SK-N-SH (cell line): ENCODE data around the gene LOXHD1.

ENCODE experiments used
- CTCF ChIP-seq: fragments of 200-600 bp; sonication (generic); IDR thresholded peaks from 2 replicates; pipeline ENCODE4 v1.6.1; 2017; ENCODE audit warnings: antibody characterized with exemption, mild to moderate bottlenecking, moderate library complexity
- EZH2phosphoT487 ChIP-seq: fragments of 200-600 bp; sonication (generic); IDR thresholded peaks from 2 replicates; pipeline ENCODE4 v1.6.1; 2017; ENCODE audit warnings: low read depth, mixed run types, mild to moderate bottlenecking, antibody characterized with exemption, moderate library complexity, borderline replicate concordance
- FOXM1 ChIP-seq: IDR thresholded peaks from 2 replicates; pipeline ENCODE4 v1.4.0; 2012; ENCODE audit warnings: low read depth, mild to moderate bottlenecking
- GABPA ChIP-seq: IDR thresholded peaks from 2 replicates; pipeline ENCODE4 v1.4.0; 2012; ENCODE audit warnings: low read depth, mild to moderate bottlenecking
- MXI1 ChIP-seq: IDR thresholded peaks from 2 replicates; pipeline ENCODE4 v1.6.1; 2012; ENCODE audit warnings: mild to moderate bottlenecking, low read depth, low read length, improper control_type of control experiment
- NRF1 ChIP-seq: IDR thresholded peaks from 2 replicates; pipeline ENCODE4 v1.6.1; 2012; ENCODE audit warnings: low read depth, mild to moderate bottlenecking, low read length
- POLR2AphosphoS5 ChIP-seq: IDR thresholded peaks from 2 replicates; pipeline ENCODE4 v1.6.1; 2012; ENCODE audit warnings: low read depth, low read length
- RAD21 ChIP-seq: IDR thresholded peaks from 2 replicates; pipeline ENCODE4 v1.6.1; 2012; ENCODE audit warnings: mild to moderate bottlenecking, low read length
- REST ChIP-seq: IDR thresholded peaks from 2 replicates; pipeline ENCODE4 v1.6.1; 2012; ENCODE audit warnings: mild to moderate bottlenecking, low read depth, low read length, moderate library complexity
- RXRA ChIP-seq: IDR thresholded peaks from 2 replicates; pipeline ENCODE4 v1.4.0; 2012; ENCODE audit warnings: low read depth, mild to moderate bottlenecking, borderline replicate concordance
- SMC3 ChIP-seq: IDR thresholded peaks from 2 replicates; pipeline ENCODE4 v1.6.1; 2012; ENCODE audit warnings: low read depth, low read length, improper control_type of control experiment
- YY1 ChIP-seq: IDR thresholded peaks from 2 replicates; pipeline ENCODE4 v1.4.0; 2012; ENCODE audit warnings: low read depth, mild to moderate bottlenecking
- TF ChIP-seq, protein P1 (sequence below): fragments of 150-350 bp; IDR thresholded peaks from 2 replicates; pipeline ENCODE4 v1.6.1; 2017; ENCODE audit warnings: antibody characterized with exemption, low read length, low read depth, borderline replicate concordance

DNA sequence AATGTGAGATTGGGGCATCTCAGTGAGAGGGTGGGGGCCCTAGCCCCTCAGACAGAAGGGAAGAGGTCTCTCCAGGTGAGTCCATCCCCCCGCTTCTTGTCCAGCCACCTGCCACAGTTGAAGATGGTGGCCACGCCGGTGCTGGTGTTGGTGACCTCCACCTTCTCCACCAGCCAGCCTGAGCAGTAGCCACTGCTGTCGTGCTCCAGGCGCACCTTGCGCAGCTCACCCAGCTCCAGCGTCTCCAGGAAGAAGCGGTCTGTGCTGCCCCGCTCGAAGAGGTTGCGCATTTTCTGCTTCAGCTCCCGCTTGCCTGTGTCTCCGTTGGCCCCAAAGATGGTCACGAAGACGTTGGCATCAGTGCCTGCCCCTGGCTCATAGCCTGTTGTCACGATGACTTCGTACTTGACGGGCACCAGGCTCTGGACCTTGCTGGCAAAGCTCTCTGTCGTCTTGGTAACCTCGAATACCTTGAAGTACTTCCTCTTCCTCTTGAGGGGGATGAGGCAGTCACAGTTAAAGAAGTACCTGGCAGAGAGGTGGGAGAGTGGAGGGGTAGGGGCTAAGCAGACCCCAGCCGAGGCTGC is 179.5 kb downstream of the LOXHD1 start:
- TF ChIP-seq CTCF: no peak
- no peak for TF ChIP-seq FOXM1
- TF ChIP-seq REST: no peak
- no peak for TF ChIP-seq EZH2phosphoT487
- TF ChIP-seq SMC3: no peak
- no peak for TF ChIP-seq GABPA
- TF ChIP-seq YY1: no peak
- TF ChIP-seq POLR2AphosphoS5: no peak
- TF ChIP-seq RXRA: no peak
- no peak for TF ChIP-seq MXI1
- no peak for TF ChIP-seq NRF1
- TF ChIP-seq, protein P1, sequence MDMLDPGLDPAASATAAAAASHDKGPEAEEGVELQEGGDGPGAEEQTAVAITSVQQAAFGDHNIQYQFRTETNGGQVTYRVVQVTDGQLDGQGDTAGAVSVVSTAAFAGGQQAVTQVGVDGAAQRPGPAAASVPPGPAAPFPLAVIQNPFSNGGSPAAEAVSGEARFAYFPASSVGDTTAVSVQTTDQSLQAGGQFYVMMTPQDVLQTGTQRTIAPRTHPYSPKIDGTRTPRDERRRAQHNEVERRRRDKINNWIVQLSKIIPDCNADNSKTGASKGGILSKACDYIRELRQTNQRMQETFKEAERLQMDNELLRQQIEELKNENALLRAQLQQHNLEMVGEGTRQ: no peak
- no peak for TF ChIP-seq RAD21
